Breast epithelium (tissue), 3 donors: ENCODE data around the gene PCBP4.

Experiments used
- POLR2AphosphoS5 ChIP-seq, 3 donors: sonication (generic); formaldehyde crosslinking; IDR thresholded peaks; one replicate each; pipeline ENCODE4 v1.6.1; 2017; ENCODE audit warnings: antibody characterized with exemption in 3 of 3
- TF ChIP-seq, protein P1 (sequence below), 3 donors: fragments of 450-650 bp; IDR thresholded peaks; one replicate each; pipeline ENCODE4 v1.5.1; 2016 to 2017; ENCODE audit warnings: antibody characterized with exemption in 3 of 3, mild to moderate bottlenecking in 3 of 3, moderate library complexity in 3 of 3

DNA sequence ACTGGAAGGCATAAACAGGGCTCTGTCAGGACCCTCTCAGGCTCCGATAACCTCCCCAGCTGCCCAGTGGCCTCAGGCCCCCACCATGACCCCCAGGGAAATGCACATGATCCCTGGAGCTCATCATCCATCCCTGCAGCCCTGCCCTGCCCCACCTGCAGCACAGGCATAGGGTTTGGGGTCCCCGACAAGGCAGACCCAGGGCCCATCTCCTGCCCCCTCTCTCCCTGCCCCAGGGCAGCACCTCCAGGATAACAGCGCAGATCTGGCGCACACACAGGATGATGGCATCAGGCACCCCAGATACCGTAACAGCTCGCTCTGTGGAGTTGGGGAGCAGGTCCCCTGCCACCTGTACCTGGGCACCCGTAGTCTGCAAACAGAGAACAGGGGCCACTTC, 7.6 kb downstream of the PCBP4 start:
- TF ChIP-seq, protein P1, sequence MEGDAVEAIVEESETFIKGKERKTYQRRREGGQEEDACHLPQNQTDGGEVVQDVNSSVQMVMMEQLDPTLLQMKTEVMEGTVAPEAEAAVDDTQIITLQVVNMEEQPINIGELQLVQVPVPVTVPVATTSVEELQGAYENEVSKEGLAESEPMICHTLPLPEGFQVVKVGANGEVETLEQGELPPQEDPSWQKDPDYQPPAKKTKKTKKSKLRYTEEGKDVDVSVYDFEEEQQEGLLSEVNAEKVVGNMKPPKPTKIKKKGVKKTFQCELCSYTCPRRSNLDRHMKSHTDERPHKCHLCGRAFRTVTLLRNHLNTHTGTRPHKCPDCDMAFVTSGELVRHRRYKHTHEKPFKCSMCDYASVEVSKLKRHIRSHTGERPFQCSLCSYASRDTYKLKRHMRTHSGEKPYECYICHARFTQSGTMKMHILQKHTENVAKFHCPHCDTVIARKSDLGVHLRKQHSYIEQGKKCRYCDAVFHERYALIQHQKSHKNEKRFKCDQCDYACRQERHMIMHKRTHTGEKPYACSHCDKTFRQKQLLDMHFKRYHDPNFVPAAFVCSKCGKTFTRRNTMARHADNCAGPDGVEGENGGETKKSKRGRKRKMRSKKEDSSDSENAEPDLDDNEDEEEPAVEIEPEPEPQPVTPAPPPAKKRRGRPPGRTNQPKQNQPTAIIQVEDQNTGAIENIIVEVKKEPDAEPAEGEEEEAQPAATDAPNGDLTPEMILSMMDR (IDR thresholded peaks at IDR 0.05): no peak
- TF ChIP-seq POLR2AphosphoS5 (IDR thresholded peaks at IDR 0.05): no peak
